DND-41 (cell line): ENCODE measurements around the gene SLAMF9.

Experiments used
- CTCF ChIP-seq: IDR thresholded peaks from 2 replicates; pipeline ENCODE4 v1.5.1; 2012; ENCODE audit warnings: borderline replicate concordance, low read length, moderate library complexity, mild to moderate bottlenecking; ENCODE audit not compliant: poor library complexity, severe bottlenecking; ENCODE audit errors: extremely low read depth
- EZH2 ChIP-seq: IDR thresholded peaks from 3 replicates; pipeline ENCODE4 v1.6.1; 2012; ENCODE audit warnings: borderline replicate concordance, low read depth, mild to moderate bottlenecking, moderate library complexity, low read length, inconsistent platforms; ENCODE audit not compliant: severe bottlenecking

- TF ChIP-seq CTCF (no peak), EZH2 (no peak)
Observed at GRCh38 chr1:159943908-159944622, 10.0 kb downstream of the SLAMF9 start.
